Measurements from ENCODE around the gene POPDC2.
"Not testable (repeated sequence)": the region's sequence is repeated elsewhere in the genome, so short reads cannot be mapped to it uniquely, and the experiment has no call there.

The POPDC2 gene, protein sequence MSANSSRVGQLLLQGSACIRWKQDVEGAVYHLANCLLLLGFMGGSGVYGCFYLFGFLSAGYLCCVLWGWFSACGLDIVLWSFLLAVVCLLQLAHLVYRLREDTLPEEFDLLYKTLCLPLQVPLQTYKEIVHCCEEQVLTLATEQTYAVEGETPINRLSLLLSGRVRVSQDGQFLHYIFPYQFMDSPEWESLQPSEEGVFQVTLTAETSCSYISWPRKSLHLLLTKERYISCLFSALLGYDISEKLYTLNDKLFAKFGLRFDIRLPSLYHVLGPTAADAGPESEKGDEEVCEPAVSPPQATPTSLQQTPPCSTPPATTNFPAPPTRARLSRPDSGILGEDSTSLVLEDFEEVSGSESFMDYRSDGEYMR

DNA sequence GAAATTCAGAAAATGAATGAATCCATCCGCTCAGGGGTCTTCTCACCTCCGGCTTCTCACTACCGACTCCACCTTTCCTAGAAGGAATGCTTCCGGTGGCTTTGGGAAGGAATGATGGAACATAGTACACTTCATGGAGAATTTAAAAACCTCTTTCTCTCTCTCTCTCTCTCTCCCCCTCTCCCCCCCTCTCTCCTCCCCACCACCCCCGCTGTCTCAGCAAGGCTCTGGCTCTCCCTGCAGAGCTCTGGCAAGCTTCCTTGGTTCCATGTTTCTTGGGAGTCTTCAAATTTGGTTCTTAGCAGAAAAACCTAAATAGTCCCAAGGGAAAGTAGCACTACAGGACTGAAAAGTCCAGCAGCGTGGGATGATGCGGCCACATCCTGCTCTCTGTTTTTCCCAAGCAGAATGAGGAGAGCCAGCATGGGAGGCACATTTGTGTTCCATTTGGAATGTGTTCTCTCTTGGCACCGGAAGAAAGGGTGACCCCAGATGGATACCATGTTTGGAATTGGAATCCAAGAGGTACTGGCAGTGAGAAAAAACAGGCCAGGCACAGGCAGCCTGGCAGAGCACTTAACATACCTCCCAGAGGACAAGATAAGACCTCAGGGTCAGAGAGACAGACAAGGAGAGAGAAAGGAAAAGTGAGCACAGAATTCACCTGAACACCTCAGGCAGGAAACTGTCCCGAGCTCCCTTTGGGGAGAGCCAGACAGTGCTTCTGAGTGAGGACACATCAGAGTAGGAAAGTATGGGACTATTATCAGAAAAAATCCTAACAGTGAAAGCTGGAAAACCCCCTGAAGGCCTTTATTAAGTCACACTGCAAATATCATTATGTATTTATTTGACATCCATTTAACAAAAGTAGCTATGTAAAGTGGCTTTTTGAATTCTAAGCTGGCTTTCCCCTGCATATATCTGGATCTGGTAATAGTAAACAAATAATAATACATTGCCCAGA lies at the start of gene POPDC2:
POPDC2 (minus strand) TSS at position 116 of the 967 bp plus-strand sequence. CDS start 166 bp downstream, outside the sequence.
- DNase-seq (ENCODE audit: low read depth): no peak

DNA sequence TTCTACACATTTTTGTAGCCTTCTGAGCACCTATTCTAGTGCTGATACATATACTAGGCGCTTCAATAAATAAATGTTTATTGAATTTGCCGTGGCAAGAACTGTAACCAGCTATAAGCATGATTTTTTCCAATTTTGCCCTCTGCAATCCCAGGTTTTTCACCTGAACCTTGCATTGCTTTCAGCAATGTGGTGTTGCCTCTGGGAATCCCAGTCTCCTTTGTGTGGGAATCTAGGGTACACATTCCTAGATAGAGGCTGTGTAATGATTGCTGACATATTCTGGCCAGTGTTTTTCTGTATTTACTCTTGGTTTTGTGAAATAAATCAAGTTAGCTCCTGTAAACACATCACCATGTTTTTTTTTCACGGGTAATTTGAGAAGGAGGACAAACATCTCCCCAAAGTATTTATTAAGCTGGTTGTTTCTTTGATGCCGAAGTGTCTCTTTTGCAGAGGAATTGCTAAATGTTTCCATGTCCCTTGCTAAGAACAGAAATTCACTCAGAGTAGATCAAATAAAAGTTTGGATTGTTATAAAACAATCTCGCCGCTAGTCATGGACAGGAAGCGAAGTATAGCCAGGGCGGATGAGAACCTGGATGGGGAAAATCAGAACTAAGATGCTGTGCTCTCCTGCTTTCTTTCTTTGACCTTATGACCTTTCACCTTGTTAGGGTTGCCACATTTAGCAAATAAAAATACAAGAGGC lies 43.6 kb upstream of the POPDC2 start:
- no peak for DNase-seq (ENCODE audit: low read depth)

DNA sequence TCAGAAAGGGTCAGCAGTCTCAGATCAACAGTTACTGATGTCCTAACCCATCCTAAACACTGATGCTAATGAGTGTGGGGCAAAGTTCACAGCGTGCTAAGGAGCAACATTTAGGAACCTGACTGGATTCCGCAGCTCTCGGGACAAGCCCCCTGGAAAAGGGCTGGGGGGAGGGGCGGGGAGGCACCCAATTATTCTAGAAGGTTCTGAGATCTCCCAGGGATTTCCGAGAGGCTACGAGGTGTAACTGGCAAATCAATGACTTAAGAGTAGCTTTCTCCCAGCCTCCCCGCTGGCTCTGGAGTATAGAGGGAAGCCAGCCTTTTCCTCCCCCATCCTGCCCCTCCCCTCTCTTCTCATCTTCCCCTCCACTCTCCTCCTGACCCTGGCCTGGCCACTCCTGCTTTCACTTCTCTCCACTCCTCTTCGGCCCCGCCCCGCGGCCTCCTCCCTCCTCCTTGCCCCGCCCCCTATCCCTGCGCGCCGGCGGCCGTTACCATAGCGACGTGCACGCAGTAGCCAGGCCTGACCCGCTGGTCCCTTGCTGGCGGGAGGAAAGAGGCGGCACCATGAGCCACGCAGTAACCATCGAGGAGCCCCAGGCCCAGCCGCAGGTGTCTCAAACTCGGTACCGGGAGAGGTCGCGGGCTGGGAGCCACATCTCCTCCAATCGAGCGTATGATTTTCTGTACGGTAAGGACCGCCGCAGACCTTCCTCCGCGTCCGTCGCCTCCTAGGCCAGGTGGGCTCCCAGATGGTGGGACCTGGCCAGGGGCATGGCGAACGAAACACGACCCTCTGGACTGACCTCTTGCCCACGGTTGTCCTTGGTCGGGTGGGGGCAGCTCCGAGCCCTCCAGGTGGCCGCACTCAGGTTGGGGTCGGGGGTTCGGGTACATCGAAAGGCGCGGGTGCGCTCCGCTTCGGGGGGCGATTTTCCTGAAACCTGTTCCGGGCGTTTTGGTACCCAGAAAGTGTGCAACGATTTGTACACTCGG lies 42.4 kb upstream of the POPDC2 start, which contains the start of gene CFAP91:
CFAP91 (plus strand) TSS at position 493 of the 998 bp plus-strand sequence; CDS start at position 570, 77 bp downstream.
- peak; percentile 71 for DNase-seq (ENCODE audit: low read depth)

DNA sequence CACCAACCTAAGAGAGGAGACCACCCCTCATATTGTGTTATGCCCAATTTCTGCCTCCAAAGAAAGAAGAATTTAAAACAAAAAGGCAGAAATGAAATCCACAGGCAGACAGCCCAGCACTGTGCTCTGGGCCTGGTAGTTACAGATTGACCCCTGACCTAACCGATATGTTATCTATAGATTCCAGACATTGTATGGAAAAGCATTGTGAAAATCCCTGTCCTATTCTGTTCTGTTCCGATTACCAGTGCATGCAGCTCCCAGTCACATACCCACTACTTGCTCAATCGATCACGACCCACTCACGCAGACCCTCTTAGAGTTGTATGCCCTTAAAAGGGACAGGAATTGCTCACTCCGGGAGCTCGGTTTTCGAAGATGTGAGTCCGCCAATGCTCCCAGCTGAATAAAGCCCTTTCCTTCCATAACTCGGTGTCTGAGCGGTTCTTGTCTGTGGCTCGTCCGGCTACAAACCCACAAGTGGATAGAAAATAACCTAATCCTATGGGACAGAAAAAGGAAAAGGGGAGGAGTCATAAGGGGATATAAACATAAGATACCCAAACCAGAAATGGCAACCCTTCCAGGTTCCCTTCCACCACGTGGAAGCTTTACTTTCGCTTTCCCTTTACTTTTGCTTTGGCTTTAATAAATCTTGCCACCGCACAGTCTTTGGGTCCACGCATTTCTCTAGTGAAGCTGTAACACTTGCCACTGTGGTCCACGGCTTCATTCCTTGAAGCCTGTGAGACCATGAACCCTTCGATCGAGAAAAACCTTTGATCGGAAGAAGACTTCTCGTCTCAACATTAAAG lies 40.7 kb upstream of the POPDC2 start:
- DNase-seq (ENCODE audit: low read depth): no peak

DNA sequence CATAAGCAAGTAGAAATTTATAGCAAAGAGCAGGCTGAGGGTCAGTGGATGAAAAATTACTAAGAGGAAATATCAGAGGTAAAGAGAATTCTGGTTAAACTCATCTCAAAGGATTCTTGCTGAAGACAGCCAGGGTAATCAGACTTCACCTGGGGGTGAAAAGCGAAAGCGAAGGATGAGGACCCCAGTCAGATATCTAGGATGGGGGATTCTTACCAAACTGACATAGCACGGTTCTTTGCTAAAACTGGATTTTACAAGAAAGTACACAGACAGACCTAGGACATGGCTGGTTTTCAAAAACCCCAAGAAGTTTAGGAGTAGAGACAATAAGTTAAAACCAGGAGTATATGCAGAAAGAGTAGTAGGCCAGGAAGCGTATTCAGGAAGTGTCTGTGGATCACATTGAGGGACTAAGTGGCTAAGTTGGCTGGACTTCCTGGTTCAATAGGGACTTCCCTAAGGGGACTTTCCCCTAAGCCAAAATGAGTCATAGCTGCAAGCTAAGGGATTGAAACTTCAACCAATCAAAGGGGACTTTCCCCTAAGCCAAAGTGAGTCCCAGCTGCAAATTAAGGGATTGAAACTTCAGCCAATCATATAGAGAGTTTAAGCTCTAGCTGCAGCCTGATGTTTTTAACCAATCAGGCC lies 40.0 kb upstream of the POPDC2 start:
- DNase-seq (ENCODE audit: low read depth): no peak

DNA sequence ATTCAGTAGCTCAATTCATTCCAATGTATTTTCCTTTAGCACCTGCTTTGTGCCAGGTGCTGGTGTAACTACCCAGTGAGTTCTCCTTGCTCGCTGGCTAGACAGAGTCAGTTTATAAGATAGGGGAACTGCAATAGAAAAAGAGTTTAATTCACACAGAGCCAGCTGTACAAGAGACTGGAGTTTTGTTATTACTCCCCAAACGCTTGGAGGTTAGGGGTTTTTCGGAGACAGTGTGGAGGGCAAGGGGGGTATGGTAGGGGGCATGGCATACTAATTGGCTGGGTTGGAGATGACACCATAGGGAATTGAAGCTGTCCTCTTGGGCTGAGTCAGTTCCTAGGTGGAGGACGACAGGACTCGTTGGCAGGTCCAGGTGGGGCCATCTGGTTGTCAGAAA lies 37.0 kb upstream of the POPDC2 start:
- DNase-seq (ENCODE audit: low read depth): no peak

DNA sequence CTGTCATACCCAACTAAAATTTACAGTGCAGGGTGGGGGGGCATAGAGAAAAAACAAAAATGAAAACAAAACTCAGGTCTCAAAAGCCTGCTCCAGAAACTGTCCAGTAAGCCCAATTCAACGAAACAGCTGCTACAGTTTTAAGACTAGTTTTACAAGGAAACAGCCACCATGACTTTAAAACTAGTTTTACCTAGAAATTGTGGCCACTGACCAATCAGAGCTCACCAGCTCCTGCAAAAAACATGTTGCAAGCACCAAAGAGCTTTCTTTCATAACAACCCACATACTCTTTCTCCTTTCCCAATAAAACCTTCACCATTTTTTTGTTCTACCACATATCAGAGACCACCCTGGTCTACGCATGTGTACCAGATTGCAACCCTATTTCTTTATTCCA lies 35.1 kb upstream of the POPDC2 start:
- DNase-seq (ENCODE audit: low read depth): no peak

DNA sequence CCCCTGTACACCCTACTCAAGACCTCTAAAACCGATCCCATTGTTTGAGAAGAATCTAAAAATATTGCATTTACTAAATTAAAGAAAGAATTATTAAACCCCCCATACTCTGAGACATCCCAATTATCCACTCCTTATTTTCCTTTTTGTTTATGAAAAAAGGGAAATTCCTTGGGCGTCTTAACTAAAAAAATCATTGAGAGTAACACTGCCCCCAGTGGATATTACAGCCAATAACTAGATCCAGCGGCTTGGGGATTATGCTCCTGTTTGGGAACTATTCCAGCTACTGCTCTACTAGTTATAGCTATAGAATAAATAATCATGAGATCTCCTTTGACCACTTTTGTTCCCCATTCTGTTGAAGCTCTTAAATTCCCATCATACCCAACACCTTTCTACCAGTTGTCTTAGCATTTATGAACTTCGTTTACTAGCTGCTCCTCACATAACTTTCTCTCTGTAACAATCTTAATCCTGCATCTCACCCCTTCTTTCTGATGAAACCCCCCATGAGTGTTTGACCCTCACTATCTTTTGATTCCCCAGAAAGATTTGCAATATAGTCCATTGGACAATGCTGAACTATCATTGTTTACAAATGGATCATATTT lies 29.8 kb upstream of the POPDC2 start:
- no peak for DNase-seq (ENCODE audit: low read depth)

DNA sequence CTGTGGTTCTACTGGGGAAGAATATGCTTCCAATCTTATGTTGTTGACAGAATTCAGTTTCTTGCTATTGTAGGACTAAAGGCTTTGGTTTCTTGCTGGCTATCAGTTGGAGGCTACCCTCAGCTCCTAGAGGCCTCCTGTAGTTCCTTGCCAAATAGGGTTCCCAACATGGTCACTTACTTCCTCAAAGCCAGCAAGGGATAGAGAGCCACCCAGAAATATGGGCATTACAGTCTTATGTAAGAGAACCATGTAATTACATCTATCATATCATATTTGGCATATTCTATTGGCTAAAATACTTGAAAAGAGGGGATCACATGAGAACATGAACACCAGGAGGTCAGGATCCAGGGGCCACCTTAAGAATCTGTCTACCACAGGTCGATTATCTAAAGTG lies 23.0 kb upstream of the POPDC2 start:
- no peak for DNase-seq (ENCODE audit: low read depth)

DNA sequence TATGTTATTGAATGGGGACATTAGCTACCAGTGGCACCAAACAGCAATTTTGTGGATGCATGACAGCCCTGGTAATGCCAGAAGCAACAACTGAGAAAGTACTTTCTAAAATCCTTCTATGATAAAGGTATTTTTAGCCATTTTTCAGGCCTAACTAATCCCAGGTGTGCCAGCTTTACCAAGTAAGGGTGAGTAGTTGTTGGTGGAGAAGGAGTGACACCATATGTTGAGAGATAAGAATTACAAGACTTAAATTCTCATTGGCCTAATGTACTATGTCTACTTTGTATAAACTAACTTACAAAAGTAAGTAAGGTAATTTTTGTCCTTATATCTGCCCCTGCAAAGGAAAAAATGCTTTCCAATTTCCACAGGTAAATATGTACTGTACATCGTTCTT lies 20.9 kb upstream of the POPDC2 start:
- no peak for DNase-seq (ENCODE audit: low read depth)

DNA sequence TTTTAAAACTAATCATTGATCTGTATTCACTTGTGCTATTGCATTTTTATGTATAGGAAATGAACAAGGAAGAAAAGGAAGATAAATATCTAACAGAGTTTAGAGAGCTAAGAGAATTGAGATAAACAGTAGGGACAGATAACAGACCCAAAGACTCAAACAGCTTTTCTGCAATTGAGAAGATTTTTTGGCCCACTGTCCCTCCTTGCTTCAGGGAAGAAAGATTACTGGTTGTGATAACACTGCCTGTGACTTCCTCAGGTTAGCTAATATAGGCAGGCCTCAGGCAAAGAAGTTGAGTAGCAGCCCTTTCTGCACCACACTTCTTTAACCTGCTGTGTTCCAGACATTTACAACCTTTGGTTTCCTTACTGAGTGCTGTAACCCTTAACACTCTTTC lies 19.5 kb upstream of the POPDC2 start:
- no peak for DNase-seq (ENCODE audit: low read depth)

DNA sequence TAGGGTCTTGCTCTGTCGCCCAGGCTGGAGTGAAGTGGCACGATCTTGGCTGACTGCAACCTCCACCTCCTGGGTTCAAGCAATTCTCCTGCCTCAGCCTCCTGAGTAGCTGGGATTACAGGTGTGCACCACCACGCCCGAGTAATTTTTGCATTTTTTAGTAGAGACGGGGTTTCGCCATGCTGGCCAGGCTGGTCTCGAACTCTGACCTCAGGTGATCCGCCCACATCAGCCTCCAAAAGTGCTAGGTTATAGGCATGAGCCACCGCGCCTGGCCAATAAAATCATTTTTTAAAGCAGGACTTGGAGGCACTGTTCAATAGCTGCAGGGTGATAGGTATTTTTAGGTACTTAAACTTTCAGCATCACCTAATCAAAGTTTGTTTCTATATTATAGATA lies 17.8 kb upstream of the POPDC2 start:
- DNase-seq (ENCODE audit: low read depth): not testable (repeated sequence)

DNA sequence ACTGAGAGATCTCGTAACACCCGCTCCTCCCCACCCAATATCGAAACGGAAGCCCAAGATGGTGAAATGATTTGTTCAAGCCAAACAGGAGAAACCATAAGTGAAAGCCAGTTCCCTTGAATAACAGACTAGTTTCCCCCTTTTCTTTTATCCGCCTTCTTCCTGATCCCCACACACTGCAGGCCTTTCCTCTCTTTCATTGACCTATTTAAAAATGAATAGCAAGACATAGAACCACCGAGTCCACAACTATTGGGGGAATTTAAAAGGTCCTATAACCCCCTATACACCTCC lies 17.2 kb upstream of the POPDC2 start:
- DNase-seq (ENCODE audit: low read depth): no peak

DNA sequence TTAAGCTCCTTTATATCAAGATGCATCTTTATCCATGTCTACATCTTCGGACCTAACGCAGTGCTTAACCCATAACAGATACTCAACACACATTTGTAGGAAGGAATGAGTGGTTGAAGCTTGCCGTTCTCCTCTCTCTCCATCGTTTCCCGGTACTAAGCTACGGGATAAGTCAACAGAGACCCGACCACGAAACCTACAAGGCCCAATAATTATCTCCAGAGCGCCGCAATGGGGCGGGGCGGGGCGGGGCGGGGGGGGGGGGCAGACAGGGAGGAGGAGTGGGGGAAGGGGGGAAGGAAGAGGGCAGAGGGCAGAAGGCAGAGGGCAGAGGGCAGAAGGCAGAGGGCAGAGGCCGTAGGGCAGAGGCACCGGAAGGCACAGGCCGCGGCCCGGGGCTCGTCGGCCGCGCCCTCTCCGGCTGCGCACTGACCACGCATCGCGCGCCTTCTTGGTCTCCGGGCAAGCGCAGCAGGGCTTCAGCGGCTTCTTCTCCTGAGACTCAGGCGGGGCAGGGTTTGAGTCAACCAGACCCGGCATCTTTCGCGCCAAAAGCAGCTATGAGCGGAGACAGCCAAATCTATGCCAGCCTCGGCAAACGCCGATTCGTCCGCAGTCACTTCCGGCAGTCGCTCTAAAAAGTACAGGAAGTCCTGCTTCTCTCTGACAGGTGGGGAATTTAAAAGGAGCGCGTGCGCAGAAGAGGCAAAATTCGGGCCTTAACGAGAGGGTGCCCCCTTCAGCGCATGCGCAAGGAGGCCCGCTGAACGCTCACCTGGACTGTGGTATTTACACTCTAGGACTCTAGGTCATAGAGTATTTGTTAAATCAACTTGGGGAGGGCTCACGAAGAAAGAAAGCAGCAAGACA lies 16.6 kb upstream of the POPDC2 start, which contains the start of gene COX17:
COX17 (minus strand) TSS at position 636 of the 870 bp plus-strand sequence; CDS start at position 540, 96 bp downstream.
- DNase-seq (ENCODE audit: low read depth): peak; percentile 90

DNA sequence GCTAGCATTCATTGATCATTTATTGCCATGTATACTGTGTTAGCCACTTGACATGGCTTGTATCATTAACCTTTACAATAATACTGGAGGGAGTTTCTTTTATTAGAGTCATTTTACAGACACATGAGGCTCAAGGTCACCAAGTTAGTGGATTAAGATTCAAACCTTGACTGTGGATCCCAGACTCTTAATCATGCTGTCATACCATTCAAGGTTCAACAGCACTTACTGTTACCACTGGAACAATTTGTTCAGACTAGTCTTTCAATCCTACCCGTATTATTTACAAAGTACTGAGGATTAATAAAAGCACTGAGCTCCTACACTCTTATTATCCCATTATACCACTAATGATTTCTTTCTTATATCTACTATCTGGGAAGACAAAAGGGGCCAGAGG lies 15.6 kb upstream of the POPDC2 start:
- DNase-seq (ENCODE audit: low read depth): no peak

DNA sequence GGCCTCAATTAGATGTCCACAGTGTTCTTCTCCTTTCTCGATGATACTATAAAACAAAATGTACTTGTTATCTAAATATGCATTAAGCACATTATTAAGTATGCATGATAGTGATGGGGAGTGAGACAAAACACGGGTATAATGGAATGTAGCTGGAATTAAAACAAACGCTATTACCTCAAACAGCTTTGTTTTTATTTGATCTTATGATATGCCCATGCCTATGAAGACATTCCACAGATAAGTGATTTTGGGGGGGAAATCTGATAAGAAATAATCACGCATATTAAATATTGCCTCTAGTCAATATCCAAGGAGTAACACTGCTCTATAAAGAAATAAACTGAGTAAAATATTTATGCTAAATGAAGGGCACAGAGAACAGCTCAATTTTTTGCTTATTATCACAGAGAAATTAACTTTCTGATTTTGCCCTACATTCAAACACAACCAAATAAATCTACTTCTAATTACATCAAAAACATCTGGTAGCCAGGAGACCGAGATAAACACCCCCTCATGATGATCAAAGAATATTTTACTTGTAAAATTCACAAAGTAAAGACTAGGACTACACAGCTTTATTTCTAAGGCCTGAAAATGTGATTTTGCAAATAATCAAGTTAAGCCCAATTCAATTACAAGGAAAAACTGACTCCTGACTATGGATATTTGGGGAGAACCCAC lies 14.9 kb upstream of the POPDC2 start:
- DNase-seq (ENCODE audit: low read depth): no peak

DNA sequence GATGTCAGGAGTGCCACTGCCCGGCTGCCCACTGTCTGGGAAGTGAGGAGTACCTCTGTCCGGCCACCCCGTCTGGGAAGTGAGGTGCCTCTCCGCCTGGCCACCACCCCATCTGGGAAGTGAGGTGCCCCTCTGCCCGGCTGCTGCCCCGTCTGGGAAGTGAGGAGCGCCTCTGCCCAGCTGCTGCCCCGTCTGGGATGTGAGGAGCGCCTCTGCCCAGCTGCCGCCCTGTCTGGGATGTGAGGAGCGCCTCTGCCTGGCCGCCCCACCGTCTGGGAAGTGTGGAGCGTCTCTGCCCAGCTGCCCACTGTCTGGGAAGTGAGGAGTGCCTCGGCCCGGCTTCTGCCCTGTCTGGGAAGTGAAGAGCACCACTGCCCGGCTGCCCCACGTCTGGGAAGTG lies 13.5 kb upstream of the POPDC2 start:
- no peak for DNase-seq (ENCODE audit: low read depth)

DNA sequence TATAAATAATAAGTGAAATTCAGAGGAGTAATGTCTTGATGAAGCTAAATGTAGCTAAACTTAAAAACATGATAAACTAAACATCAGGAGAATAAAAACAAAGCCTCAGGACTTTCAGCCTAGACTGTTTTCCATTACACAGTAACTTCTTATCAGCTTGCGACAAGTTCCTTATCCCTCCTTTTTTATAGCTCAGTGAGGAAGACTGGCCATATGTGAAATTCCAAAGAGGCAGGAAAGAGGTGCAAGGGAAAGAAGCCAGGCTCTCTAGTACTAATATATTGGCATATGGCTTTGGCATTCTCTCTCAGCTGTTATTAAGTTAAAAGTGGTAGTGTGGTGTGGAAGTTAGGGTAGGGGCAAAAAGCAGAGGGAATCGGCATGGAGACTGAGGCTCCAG lies 12.4 kb upstream of the POPDC2 start:
- no peak for DNase-seq (ENCODE audit: low read depth)
